Smooth muscle cell (in vitro differentiated cells): Measurements from ENCODE around the gene CBX8. TPM values are rescaled to one million over a fixed set of nuclear protein-coding genes. Genes with fewer than 3 reads are reported as not detected.

Experiments
- DNase-seq: peaks from one replicate; lab custom pipeline; 2025; ENCODE audit not compliant: unreplicated experiment; lab: John Stamatoyannopoulos, UW
- H2AFZ ChIP-seq: fragments of 200-600 bp; sonication (generic); 2 replicates; pipeline ENCODE4 v1.6.0; 2016; ENCODE audit warnings: antibody characterized with exemption, low read depth, mild to moderate bottlenecking
- H3F3A ChIP-seq: fragments of 200-600 bp; sonication (generic); 2 replicates; pipeline ENCODE4 v1.6.0; 2017; ENCODE audit warnings: antibody characterized with exemption, low read depth
- H3K27ac ChIP-seq: fragments of 200-600 bp; sonication (generic); 2 replicates; pipeline ENCODE4 v1.5.1; 2016; ENCODE audit warnings: low read depth, mild to moderate bottlenecking
- H3K27me3 ChIP-seq: fragments of 200-600 bp; sonication (generic); 2 replicates; pipeline ENCODE4 v1.6.1; 2016; ENCODE audit warnings: low read depth, mild to moderate bottlenecking
- H3K36me3 ChIP-seq: fragments of 200-600 bp; sonication (generic); 2 replicates; pipeline ENCODE4 v1.5.1; 2016; ENCODE audit warnings: low read depth
- H3K4me1 ChIP-seq: fragments of 200-600 bp; sonication (generic); 2 replicates; pipeline ENCODE4 v1.5.1; 2016; ENCODE audit warnings: low read depth
- H3K4me2 ChIP-seq: fragments of 200-600 bp; sonication (generic); 2 replicates; pipeline ENCODE4 v1.6.0; 2016; ENCODE audit warnings: mild to moderate bottlenecking
- H3K4me3 ChIP-seq: fragments of 200-600 bp; sonication (generic); 2 replicates; pipeline ENCODE4 v1.5.1; 2016; ENCODE audit warnings: mild to moderate bottlenecking
- H3K79me2 ChIP-seq: fragments of 200-600 bp; sonication (generic); 2 replicates; pipeline ENCODE4 v1.6.0; 2016; ENCODE audit warnings: low read depth, mild to moderate bottlenecking
- H3K9ac ChIP-seq: fragments of 200-600 bp; sonication (generic); 2 replicates; pipeline ENCODE4 v1.6.0; 2016; ENCODE audit warnings: low read depth
- H3K9me3 ChIP-seq: fragments of 200-600 bp; sonication (generic); replicated peaks from 2 replicates; pipeline ENCODE4 v1.5.1; 2016; ENCODE audit warnings: low read depth
- H4K20me1 ChIP-seq: fragments of 200-600 bp; sonication (generic); 2 replicates; pipeline ENCODE4 v1.6.0; 2016; ENCODE audit warnings: low read depth
- WGBS: methylation state at CpG from one replicate; pipeline ENCODE4 v1.1.7; 2016; ENCODE audit warnings: low lambda C conversion rate; 5-methylcytosine and 5-hydroxymethylcytosine counted together
- polyA plus RNA-seq: library from polyadenylated mRNA; unstranded; fragments of >200 nt; fragmentation: Nextera tagmentation; extraction: Ambion mirVana; gene quantifications from 2 replicates; pipeline ENCODE4 v1.2.1, GENCODE V29; 2016
- total RNA-seq: library from RNA; depleted of rRNA; stranded (reverse); fragments of >200 nt; gene quantifications from 2 replicates; pipeline ENCODE4 v1.2.3, GENCODE V29; 2014
- TF ChIP-seq, protein P1 (sequence below): fragments of 200-600 bp; sonication (generic); IDR thresholded peaks from 2 replicates; pipeline ENCODE4 v1.5.1; 2017; ENCODE audit warnings: borderline replicate concordance, mild to moderate bottlenecking, antibody characterized with exemption; ENCODE audit not compliant: insufficient read depth, poor library complexity, severe bottlenecking

CBX8 gene
- total and polyA plus RNA-seq, 2 experiments from 2014 or later = 2.6 to 4.3 TPM

DNA sequence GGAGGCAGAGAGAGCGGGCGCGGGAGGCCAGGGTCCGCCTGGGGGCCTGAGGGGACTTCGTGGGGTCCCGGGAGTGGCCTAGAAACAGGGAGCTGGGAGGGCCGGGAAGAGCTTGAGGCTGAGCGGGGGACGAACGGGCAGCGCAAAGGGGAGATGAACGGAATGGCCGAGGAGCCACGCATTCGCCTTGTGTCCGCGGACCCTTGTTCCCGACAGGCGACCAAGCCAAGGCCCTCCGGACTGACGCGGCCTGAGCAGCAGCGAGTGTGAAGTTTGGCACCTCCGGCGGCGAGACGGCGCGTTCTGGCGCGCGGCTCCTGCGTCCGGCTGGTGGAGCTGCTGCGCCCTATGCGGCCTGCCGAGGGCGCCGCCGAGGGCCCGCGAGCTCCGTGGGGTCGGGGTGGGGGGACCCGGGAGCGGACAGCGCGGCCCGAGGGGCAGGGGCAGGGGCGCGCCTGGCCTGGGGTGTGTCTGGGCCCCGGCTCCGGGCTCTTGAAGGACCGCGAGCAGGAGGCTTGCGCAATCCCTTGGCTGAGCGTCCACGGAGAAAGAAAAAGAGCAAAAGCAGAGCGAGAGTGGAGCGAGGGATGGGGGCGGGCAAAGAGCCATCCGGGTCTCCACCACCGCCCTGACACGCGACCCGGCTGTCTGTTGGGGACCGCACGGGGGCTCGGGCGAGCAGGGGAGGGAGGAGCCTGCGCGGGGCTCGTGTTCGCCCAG is 43.6 kb upstream of the CBX8 start:
- Histone ChIP-seq H2AFZ (peak overlapping the region; percentile 29), H3K27me3 (peaks cover 32% of the 10 kb centered on the region)

DNA sequence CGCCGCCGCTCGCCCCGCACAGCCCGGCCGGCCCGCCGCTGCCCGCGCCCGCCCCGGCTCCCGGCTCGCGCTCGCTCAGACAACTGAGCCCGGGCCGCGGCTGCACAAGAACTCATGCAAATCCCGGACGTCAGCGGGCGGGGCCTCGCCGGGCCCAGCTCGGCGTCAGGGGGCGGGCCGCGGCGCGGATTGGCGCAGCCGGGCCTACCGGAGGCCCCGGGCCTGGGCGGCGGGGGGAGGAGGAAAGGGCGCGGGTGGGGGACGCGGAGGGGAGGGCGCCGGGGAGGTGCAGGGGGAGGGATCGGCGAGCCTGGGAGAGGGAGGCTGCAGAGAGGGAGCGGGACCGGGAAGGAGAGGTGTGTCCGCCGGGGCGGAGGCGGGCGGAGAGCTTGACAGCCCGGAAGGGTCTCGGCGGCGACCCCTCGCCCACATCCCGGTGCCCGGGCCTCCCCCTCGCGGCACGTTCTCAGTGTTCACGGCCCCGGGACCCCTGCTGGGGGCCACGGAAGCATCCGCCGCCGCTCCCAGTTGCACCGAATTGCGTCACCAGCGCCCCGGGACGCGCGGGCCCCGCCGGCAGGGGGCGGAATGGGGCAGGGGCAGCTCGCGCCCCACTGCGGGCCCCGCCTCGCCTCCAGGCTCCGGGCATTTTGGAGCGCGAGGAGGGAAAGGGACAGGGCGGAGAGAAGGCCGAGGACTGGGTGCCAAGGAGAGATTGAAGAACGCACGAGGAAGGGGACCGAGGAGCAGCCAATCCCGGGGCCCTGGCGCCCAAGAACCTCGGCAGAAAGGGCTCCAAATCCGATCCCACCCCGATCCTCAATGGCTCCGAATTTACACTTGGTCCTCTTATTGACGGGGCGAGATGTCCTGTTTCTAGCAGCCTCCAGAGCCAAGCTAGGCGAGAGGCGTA is 42.7 kb upstream of the CBX8 start, which contains the start of gene CBX4:
TSS of gene CBX4 (minus strand) at position 85 of the 913 bp plus-strand sequence. CDS start 189 bp downstream, outside the sequence.
- no peaks in the 10 kb centered on the region for H3K36me3 ChIP-seq
- TF ChIP-seq, protein P1, sequence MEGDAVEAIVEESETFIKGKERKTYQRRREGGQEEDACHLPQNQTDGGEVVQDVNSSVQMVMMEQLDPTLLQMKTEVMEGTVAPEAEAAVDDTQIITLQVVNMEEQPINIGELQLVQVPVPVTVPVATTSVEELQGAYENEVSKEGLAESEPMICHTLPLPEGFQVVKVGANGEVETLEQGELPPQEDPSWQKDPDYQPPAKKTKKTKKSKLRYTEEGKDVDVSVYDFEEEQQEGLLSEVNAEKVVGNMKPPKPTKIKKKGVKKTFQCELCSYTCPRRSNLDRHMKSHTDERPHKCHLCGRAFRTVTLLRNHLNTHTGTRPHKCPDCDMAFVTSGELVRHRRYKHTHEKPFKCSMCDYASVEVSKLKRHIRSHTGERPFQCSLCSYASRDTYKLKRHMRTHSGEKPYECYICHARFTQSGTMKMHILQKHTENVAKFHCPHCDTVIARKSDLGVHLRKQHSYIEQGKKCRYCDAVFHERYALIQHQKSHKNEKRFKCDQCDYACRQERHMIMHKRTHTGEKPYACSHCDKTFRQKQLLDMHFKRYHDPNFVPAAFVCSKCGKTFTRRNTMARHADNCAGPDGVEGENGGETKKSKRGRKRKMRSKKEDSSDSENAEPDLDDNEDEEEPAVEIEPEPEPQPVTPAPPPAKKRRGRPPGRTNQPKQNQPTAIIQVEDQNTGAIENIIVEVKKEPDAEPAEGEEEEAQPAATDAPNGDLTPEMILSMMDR = peak; percentile 77
- H3K9me3 ChIP-seq = no peaks in the 10 kb centered on the region
- peaks cover 26% of the 10 kb centered on the region for H3K79me2 ChIP-seq
- peak within 1 kb of the TSS; percentile 49 for H3K9ac ChIP-seq
- peaks cover 35% of the 10 kb centered on the region for H3K27me3 ChIP-seq
- H2AFZ ChIP-seq = peak within 1 kb of the TSS; percentile 34
- H3K4me3 ChIP-seq = peak within 1 kb of the TSS; percentile 66
- H3F3A ChIP-seq = peaks cover 20% of the 10 kb centered on the region
- peak within 1 kb of the TSS; percentile 56 for H3K27ac ChIP-seq
- 7% methylated on average over 34 of the region's 103 CpGs for WGBS
- peaks cover 50% of the 10 kb centered on the region for H3K4me1 ChIP-seq
- H4K20me1 ChIP-seq = peaks cover 40% of the 10 kb centered on the region
- H3K4me2 ChIP-seq = peak within 1 kb of the TSS; percentile 100
- peak; percentile 84 for DNase-seq

More for the DNA sequence above, 43.6 kb upstream of the CBX8 start:
- Histone ChIP-seq H3K4me1 (peaks cover 53% of the 10 kb centered on the region), H3K4me2 (peak overlapping the region; percentile 100), H3F3A (peaks cover 24% of the 10 kb centered on the region), H3K36me3 (no peaks in the 10 kb centered on the region), H3K79me2 (peaks cover 26% of the 10 kb centered on the region), H3K4me3 (peak overlapping the region; percentile 49), H3K9ac (peak overlapping the region; percentile 49), H4K20me1 (peaks cover 32% of the 10 kb centered on the region), H3K9me3 (no peaks in the 10 kb centered on the region), H3K27ac (no peak overlapping the region)
- TF ChIP-seq, protein P1 = peak; percentile 36
- WGBS = 6% methylated on average over 29 of the region's 74 CpGs
- peak; percentile 37 for DNase-seq

DNA sequence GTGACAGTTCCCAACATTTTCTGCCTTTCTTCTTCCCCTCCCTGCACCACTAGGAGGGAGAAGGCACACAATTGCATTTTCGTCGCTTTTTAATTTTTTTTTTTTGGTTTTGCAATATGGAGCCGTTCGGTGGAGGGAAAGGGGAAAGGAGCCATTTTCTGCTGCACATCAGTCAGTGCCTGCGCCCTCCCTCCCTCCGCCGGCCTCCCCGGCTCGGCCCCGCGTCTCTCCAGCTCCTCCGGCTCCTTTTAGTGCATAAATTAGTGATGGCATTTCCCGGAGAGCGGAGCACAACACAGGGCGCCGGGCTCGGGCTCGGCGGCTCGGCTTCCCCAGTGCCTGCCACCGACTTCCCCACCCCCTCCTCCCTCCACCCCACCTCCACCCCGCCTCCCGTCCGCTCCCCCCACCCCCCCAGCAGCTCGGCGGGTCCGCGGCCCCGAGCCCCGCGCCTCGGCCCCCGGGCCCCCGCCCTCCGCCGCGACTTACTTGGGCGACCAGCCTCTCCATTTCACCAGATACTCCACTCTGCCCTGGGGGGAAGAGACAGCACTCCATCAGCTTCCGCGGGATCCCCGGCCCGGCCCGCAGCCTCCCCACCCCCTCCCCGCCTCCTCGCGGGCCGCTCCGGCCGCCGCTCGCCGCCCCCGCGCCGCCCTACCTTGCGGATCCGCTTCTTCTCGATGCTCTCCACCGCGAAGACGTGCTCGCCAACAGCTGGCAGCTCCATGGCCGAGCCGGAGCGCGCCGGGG is 41.8 kb upstream of the CBX8 start:
- H4K20me1 ChIP-seq = peaks cover 49% of the 10 kb centered on the region
- peak overlapping the region; percentile 56 for H3K27ac ChIP-seq
- H3K4me1 ChIP-seq = peaks cover 49% of the 10 kb centered on the region
- under 1% methylated on average over 19 of the region's 67 CpGs for WGBS
- H3K4me3 ChIP-seq = peak overlapping the region; percentile 66
- no peaks in the 10 kb centered on the region for H3K36me3 ChIP-seq
- no peaks in the 10 kb centered on the region for H3K9me3 ChIP-seq
- peaks cover 16% of the 10 kb centered on the region for H3F3A ChIP-seq
- H3K79me2 ChIP-seq = peaks cover 26% of the 10 kb centered on the region
- H3K4me2 ChIP-seq = peak overlapping the region; percentile 97
- H2AFZ ChIP-seq = no peak overlapping the region
- H3K9ac ChIP-seq = peak overlapping the region; percentile 24
- peaks cover 37% of the 10 kb centered on the region for H3K27me3 ChIP-seq
- TF ChIP-seq, protein P1 = no peak
- DNase-seq = peak; percentile 56
